Stimulated activated CD8-positive, alpha-beta memory T cell treated with anti-CD3 and anti-CD28 coated beads, Interleukin-15, amount 100 ng/mL, for 1 hour (primary cell): ENCODE measurements around the gene CPSF6.
"Not testable (repeated sequence)": the region's sequence is repeated elsewhere in the genome, so short reads cannot be mapped to it uniquely, and the experiment has no call there.

ENCODE experiments used
- DNase-seq: peaks from one replicate; pipeline ENCODE4 v3.0.0-alpha.2; 2020; ENCODE audit warnings: low read depth

CPSF6 gene

DNA sequence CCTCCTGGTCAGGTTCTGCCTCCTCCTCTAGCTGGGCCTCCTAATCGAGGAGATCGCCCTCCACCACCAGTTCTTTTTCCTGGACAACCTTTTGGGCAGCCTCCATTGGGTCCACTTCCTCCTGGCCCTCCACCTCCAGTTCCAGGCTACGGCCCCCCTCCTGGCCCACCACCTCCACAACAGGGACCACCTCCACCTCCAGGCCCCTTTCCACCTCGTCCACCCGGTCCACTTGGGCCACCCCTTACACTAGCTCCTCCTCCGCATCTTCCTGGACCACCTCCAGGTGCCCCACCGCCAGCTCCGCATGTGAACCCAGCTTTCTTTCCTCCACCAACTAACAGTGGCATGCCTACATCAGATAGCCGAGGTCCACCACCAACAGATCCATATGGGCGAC is 19.3 kb downstream of the CPSF6 start:
- DNase-seq, result no peak

DNA sequence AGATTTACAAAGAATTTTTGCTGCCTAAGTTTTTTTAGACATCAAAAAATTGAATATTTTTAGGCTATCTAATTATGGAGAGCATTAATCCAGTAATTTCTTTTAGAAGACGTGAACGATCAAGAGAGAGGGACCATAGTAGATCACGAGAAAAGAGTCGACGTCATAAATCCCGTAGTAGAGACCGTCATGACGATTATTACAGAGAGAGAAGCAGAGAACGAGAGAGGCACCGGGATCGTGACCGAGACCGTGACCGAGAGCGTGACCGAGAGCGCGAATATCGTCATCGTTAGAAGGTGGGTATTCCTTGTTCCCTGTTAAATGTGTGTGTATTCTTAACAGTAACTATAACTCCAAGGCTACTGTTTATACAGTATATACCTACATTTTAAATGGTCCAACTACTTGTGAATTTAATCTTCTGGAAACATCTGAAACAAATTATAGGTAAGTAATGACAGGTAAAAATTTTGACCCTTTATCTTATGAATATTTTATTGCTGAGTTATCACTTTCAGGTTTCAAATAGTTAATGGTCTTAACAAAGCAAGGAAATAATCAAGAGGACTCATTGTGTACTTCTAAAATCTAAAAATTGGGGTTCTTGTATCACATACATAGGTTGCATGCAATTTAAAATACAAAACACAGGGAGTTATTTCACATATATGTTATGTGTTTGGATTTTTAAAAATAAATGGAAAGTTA is 23.1 kb downstream of the CPSF6 start:
- DNase-seq, result no peak

DNA sequence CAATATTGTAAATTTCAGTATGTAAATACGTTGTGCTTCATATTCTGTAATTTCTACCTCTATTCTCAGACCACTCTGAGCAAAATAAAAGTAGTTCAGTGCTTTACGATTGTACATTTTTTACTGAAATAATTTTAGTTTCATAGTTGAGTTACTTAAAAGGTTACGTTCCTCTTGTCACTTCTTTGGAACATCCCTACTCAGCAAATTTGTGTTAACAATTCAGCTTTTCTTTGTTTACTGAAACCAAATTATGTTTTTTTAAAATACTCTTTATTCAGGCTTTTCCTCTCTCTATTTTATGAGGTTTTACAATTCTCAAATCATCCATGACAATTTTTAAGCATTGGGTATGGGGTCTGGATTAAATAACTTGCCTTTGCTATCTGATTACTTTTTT is 25.8 kb downstream of the CPSF6 start:
- DNase-seq, result no peak

DNA sequence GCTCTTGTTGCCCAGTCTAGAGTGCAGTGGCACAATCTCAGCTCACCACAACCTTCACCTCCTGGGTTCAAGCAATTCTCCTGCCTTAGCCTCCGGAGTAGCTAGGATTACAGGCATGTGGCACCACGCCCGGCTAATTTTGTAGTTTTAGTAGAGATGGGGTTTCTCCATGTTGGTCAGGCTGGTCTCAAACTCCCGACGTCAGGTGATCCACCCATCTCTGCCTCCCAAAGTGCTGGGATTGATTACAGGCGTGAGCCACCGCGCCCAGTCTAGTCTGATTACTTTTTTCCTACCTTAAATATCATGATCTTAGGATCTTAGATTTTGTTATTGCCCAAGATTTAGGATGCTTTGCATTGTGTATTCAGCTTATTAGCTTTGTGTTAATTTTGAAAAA is 26.3 kb downstream of the CPSF6 start:
- DNase-seq, result not testable (repeated sequence)

DNA sequence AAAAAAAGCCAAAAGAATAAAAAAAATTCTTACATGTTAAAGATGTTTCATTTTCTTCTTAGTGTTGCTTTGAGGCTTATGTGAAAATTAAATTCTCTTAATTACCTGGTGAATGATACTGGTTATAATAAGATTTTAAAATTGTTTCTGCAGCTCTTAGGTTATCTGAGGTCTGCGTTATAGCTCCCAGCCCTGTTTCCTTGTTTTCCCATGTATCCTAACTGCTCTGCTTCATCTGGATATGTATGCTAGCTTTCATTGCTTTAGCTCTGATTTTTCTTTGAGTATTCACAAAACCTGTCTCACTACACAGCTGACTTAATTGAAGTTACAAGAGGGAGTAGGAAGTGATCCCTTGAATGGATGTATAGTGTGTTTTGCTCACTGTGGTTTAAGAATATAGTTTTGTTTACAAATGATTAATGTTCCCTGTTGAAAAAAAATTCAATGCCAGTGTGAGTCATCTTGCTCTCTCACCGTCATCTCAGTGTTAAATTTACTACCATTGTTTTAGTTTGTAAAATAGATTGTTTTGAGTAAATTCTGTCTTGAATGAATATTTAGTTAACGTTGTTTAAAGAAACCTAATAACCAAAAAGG is 26.8 kb downstream of the CPSF6 start:
- no peak for DNase-seq

DNA sequence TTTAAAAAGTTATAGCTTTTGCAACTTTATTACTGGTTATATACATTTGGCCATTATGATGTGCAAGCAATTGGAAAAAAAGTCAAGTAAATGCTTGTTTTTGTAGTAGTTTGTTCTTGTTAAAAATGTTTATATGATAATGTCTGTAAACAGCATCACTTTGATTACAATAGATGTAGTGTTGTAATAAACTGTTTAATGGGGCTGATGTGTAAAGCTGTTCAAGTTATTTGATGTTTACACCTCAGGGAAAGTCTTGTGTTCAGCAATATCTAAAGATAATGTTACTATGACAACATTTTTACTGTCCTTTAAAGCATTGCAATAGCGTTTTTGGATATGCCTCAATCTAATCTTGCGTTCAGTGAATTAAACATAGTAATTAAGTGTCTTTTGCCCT is 30.4 kb downstream of the CPSF6 start:
- DNase-seq, result no peak

DNA sequence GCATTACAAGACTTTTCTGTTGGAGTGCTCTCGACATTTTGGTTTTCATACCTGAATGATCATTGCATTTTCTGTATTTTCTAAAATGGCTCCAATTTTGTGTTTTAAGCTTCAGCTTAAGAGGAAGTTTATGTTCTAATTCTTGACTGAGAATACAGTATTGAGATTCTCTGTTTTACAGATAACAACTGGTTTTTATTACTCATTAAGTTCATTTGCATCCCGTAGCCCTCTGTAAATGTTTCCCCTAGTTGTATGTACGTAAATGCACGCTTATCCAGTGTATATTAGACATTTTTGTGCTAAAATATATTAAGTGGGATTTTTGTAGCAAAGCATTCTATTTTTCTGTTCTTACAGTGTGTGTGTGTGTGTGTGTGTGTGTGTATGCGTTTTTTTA is 33.1 kb downstream of the CPSF6 start:
- no peak for DNase-seq

DNA sequence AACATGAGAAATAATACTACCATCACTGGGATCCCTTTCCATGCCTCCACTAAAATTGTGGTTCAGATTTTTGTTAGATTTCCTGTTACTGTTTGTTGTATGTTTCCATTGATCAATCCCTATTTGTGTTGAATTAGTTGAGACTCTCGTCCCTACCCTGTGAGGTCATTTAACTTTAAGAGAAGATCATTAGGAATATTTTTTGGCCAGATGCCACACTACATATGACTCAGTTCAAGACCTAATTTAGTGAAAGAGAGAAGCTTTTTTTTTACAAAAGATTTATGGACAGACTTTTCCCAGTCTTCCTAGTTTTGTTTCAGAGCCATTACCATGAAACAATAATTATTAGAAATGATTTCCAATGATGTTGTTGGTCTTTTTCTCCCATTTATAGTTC is 35.5 kb downstream of the CPSF6 start:
- no peak for DNase-seq

DNA sequence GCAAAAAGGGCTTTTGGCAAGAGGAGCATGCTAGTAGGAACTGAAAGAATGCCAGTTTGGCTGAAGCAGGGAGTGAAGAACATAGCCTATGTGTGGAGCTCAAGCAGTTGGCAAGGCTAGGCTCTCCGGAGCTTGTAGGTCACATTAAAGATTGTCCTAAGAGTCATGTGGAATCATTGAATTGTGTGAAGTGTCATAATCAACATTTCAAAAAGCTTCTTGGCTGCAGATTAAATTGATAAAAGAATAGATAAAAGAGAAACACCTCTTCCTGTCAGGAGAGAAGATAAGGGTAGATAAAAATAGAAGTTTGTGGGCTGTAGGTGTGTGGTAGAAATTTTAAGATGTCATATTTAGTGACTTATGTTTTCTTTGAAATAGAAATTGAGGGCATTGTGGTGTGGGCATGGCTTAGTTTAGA is 36.1 kb downstream of the CPSF6 start:
- DNase-seq, result no peak

DNA sequence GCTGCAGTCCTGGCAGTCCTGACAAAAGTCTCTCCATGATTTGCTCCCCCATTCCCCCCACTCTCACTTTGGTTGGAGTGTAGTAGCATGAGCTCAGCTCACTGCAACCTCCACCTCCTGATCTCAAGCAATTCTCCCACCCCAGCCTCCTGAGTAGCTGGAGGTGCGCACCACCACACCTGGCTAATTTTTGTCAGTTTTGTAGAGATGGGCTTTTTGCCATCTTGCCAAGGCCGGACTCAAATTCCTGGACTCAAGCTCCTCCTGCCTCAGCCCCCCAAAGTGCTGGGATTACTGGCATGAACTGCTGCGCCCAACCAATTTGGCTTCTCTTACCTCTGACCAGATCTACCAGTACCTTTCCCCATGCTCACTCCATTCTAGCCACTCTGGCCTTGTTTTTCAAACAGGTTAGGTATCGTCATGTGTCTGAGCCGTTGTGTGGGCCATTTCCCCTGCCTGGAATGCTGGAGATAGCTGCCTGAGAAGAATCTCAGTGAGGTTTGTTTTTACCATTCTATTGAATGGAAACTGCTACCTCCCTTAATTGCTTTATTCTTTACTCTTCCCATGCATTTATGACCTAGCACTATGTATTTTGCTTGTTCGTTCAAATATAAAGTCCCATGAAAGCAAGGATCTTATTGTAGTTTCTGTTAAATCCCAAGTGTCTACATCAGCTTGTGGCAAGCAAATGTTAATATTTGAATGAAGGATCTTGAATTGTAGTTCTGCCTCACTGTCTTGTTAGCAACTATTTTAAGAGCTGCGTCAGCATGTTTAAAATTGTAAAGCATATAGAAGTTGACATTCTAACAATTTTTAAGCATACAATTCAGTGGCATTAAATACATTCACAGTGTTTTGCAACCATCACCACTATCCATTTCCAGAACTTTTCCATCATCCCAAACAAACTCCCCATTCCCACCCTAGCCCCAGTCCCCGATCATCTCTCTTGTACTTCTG is 39.7 kb downstream of the CPSF6 start:
- no peak for DNase-seq

DNA sequence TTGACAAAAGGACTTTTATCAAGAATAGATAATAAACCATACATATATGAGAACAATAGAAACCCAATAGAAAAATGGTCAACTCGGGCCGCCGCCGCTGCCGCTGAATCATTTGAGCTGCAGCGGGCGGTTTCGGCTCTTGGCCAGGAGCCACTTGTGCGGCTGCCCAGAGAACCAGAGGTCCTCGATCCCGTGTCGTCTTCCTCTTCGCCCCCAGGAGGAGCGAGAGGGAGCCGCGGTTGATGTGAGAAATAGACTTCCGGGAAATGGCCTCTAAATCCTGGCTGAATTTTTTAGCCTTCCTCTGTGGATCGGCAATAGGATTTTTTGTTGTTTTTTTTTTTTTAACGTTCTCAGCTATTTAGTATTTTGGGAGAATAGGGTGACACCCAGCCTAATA is 44.8 kb downstream of the CPSF6 start:
- DNase-seq, result peak; percentile 4

DNA sequence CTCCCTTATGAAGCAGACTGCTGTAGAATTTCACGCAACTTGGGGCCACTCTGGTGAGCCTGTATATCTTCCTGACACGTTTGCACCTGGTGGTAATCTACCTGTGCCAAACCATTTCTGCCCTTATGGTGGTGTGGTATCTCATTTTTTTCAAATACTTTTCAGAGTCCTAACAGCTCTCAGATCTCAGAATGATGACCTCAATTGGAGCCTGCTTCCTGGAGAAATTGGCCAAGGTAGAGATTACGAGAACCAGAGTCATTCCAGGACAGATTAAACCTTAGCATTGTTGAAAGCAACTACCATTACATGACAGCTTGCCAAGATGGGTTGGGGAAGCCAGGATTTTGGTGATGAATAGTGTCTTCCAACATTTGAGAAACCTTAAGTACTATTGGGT is 48.2 kb downstream of the CPSF6 start:
- no peak for DNase-seq

DNA sequence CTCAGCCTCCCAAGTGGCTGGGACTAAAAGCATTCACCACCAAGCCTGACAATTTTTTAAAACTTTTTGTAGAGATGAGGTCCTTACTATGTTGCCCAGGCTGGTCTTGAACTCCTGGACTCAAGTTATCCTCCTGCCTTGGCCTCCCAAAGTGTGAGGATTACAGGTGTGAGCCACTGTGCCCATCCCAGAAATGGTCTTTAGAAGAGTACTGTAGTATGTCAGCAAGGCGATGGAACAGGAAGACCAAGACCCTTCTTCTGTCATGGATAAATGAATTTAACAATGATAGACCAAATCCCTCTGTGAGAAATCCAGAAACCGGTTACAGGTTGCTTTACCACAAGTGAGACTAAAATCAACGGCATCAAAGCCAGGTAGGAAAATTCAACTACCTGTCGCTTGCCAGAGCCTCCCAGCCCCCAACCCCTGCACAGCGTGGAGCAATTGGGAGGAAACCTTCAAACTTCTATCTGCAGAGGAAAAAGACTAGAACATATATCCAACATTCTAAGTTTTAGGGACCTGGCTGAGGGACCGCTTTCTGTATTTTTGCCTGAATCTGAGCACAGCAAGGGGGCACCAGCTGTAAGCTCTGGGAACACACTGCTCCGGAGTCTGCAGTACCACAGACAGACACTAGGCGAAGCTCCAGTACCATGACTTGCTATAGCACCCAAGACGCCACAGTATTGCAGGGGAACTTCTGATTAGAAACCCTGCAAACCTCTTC is 51.3 kb downstream of the CPSF6 start:
- peak; percentile 73 for DNase-seq

DNA sequence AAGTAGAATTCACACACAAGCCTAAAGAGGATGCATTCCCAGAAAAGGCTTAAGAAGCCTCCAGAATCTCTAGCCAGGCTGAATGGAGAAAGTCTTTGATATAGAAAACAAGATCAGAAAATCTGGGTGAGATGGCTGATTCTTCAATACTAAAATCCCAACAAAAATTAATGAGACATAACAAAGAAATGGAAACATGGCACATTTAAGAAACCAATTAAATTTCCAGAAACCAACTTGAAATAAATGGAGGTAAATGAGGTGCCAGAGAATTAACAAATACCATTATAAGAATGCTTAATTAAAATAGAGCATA is 51.9 kb downstream of the CPSF6 start:
- DNase-seq, result no peak

DNA sequence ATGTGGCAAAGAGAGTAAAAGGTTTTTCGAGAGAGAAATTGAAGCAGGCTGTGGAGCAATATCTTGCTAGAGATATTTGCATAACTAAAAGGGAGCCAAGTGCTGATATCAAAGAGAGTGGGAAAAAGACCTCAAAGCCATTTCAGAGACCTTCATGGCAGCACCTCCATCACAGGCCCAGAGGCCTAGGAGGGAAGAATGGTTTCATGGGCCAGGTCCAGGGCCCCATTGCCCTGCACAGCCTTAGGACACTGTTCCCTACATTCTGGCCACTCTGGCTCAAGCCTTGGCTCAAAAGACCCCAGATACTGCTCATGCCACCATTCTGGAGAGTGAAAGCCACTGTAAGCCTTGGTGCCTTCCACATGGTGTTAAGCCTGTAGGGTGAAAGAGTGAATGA is 58.8 kb downstream of the CPSF6 start:
- no peak for DNase-seq

DNA sequence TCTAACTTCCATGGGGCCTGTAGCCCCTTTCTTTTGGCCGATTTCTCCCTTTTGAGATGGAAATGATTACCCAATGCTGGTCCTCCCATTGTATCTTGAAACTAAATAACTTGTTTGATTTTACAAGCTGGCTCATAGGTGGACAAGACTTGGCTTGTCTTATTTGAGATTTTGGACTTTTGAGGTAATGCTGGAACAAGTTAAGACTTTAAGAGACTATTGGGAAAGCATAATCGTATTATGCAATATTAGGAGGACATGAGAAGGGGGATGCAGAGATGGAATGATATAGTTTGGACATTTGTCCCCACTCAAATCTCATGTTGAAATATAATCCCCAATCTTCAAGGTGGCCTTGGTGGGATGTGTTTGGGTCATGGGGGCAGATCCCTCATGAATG is 59.6 kb downstream of the CPSF6 start:
- DNase-seq, result no peak

DNA sequence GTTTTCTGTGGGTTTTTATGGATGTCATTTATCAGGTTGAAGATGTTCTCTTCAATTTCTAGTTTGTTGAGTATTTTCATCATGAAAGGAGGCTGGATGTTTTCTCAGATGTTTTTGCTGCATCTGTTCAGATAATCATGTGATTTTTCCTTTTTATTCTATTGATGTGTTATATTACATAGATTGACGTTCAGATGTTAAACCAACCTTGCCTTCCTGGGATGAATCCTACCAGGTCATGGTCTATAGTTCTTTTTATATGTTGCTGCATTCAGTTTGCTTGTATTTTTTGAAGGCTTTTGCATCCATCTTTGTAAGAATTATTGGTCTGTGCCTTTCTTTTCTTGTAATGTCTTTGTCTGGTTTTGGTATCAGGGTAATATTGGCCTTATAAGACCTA is 64.9 kb downstream of the CPSF6 start:
- DNase-seq, result no peak

DNA sequence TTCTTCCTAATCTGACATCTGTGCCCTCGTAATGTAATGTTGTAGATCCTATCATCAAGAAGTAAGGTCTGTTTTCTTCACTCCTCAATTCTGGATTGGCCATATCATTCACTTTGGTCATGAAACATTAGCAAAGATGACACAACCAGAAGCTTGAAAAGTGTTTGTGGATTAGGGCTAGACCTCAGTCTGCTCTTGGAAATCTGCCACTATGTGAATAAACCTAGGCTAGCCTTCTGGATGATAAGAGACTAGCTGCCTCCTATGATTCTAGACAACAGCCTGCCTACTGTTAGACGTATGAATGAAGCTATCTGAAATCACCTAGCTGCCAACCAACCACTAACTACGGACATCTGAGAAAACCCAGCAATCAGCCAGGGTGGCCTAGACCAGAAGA is 70.1 kb downstream of the CPSF6 start:
- DNase-seq, result no peak

DNA sequence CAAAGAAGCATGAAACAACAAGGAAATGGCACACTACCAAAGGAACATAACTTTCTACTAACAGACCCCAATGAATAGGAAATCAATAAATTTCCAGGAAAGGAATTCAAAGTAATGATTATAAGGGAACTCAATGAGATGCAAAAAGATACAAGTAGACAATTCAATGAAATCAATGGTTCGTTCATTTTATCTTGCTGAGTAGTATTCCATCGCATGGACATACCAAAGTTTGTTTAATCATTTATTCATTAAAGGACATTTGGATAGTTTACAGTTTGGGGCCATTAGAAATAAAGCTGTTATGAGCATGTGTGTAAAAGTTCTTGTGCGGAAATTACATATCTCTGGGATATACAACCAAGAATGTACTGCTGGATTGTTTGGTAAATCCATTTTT is 73.8 kb downstream of the CPSF6 start:
- no peak for DNase-seq

DNA sequence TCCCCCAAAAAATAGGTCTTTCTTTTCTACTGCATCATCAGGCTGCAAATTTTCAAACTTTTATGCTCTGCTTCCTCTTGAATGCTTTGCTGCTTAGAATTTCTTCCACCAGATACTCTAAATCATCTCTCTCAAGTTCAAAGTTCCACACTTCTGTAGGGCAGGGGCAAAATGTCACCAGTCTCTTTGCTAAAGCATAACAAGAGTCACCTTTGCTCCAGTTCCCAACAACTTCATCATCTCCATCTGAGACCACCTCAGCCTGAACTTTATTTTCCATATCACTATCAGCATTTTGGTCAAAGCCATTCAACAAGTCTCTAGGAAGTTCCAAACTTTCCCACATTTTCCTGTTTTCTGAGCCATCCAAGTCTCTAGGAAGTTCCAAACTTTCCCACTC is 77.4 kb downstream of the CPSF6 start:
- not testable (repeated sequence) for DNase-seq

DNA sequence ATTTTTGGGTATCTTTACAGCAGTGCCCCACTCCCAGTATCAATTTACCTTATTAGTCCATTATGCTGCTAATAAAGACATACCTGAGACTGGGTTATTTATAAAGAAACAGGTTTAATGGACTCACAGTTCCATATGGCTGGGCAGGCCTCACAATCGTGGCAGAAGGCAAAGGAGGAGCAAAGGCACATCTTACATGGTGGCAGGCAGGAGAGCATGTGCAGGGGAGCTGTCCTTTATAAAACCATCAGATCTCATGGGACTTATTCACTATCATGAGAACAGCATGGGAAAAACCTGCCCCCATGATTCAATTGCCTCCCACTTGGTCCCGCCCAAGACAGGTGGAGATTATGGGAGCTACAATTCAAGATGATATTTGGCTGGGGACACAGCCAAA is 77.9 kb downstream of the CPSF6 start:
- DNase-seq, result not testable (repeated sequence)

DNA sequence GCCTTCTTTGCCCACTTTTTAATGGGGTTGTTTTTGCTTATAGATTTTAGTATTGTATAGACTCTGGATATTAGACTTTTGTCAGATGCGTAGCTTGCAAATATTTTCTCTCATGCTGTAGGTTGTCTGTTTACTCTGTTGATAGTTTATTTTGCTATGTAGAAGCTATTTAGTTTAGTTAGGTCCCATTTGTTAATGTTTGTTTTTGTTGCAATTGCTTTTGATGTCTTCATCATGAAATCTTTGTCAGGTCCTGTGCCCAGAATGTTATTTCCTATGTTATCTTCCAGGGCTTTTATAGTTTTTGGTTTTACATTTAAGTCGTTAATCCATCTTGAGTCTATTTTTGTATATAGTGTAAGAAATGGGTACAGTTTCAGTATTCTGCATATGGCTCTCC is 78.9 kb downstream of the CPSF6 start:
- DNase-seq, result no peak

DNA sequence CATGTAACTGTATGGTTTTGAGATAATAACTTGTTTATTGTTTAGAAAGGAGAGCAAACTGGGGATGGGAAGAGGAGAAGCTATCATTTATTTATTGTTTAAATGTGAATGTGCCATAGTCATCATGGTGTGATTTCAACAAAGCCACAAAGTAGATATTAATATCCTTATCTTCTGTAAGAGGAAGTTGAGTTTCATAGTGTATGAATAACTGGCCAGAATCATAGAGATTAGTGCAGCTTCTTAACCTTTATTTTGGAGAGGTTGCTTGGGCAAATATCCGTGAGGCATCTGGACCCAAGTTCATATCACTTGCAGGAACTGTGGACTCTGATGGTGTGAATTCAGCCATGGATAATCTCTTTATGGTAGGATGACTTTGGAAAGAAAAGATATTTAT is 82.0 kb downstream of the CPSF6 start:
- no peak for DNase-seq
